Measurements from ENCODE around the gene SULF2.

The SULF2 gene

GRCh38 chr20:47667531-47668312 is 117.6 kb downstream of the SULF2 start:
- DNase-seq: no peak

GRCh38 chr20:47667086-47667485 is 118.2 kb downstream of the SULF2 start:
- DNase-seq: no peak

GRCh38 chr20:47666304-47666703 is 119.0 kb downstream of the SULF2 start:
- DNase-seq: no peak

- no peak for DNase-seq
Measured at GRCh38 chr20:47665221-47665991, 119.9 kb downstream of the SULF2 start.

- no peak for DNase-seq
Measured at GRCh38 chr20:47664744-47665143, 120.5 kb downstream of the SULF2 start.

GRCh38 chr20:47664068-47664437 is 121.2 kb downstream of the SULF2 start:
- DNase-seq: no peak

GRCh38 chr20:47663354-47664067 is 121.8 kb downstream of the SULF2 start:
- DNase-seq: peak; percentile 36 to 70 (median 54)

- no peak for DNase-seq
Measured at GRCh38 chr20:47662483-47663353, 122.6 kb downstream of the SULF2 start.

GRCh38 chr20:47661714-47662113 is 123.6 kb downstream of the SULF2 start:
- DNase-seq: no peak

GRCh38 chr20:47660983-47661700 is 124.1 kb downstream of the SULF2 start:
- DNase-seq: no peak

- DNase-seq: no peak
Measured at GRCh38 chr20:47660602-47660905, 124.7 kb downstream of the SULF2 start.

GRCh38 chr20:47659904-47660601 is 125.2 kb downstream of the SULF2 start:
- DNase-seq: no peak

- DNase-seq: no peak
Measured at GRCh38 chr20:47656318-47656717, 129.0 kb downstream of the SULF2 start.

- DNase-seq: no peak
Measured at GRCh38 chr20:47655635-47656034, 129.6 kb downstream of the SULF2 start.

- no peak for DNase-seq
Measured at GRCh38 chr20:47654370-47654769, 130.9 kb downstream of the SULF2 start.

- DNase-seq: no peak
Measured at GRCh38 chr20:47653869-47654268, 131.4 kb downstream of the SULF2 start.

- no peak for DNase-seq
Measured at GRCh38 chr20:47652794-47653193, 132.5 kb downstream of the SULF2 start.

GRCh38 chr20:47652301-47652700 is 133.0 kb downstream of the SULF2 start:
- no peak for DNase-seq

- no peak for DNase-seq
Measured at GRCh38 chr20:47648943-47649342, 136.3 kb downstream of the SULF2 start.

GRCh38 chr20:47647994-47648393 is 137.3 kb downstream of the SULF2 start:
- DNase-seq: no peak

- DNase-seq: no peak
Measured at GRCh38 chr20:47645632-47646031, 139.6 kb downstream of the SULF2 start.
